Fibroblast of skin of right quadriceps (primary cell): ENCODE measurements around the gene HIRA.

Experiments
- DNase-seq: peaks from one replicate; pipeline ENCODE4 v3.0.0-alpha.2; 2013

Gene HIRA

DNA sequence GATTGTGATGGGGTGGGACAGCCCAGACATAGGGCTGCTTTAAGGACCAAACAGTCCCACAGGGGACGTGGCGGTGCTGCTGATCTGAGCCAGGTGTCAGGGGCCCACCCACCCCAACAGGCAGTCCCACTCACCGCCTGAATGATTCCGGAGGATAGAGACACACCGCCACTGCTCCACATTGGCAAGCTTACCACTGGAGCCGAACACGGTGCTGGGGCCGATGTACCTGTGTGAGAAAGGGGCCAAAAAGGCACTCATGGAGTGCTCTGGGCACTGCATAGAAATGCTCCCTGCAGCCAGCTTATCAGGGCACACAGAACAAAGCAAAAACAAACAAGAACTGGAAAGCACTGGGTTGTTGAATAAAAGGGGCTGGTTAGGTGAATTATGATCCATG is 25.9 kb downstream of the HIRA start:
- DNase-seq, result no peak

DNA sequence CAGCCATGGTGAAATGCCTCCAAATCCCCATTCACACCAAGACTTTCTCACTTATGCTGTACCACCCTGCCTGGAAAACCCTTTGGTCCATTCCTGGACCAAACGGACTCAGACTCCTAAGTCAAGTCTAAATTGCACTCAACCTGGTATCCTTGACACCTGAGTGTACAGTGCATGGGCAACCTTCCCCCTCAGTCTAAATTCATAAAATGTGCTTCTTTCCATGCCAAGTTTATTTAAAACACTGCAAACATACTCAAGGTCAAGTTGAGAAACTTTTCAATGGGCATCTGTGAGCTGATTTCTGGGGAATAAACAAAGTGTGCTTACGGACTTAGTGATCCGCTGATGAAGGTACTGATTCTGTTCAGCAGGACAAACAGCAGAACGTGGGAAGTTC is 26.4 kb downstream of the HIRA start:
- no peak for DNase-seq

DNA sequence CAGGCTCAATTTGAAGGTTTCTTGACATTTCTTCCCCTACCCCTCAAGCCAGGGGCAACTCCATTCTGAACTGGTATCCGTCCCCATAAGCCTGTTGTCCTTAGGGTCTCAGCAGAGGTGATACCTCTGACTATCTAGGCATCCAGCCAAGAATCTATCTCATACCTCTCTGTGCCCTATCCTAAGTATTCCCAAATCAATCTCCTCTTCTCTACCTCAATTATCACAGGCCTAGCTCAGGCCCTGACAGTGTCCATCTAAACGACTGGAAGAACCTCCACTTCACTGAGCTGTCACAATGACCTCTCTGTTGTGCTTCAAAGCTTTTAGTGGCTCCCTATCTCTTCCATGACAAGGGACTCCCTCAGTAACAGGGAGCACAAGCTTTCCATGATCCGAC is 26.9 kb downstream of the HIRA start:
- DNase-seq, result no peak

GRCh38 chr22:19402642-19403191 is 28.8 kb downstream of the HIRA start:
- no peak for DNase-seq

GRCh38 chr22:19401483-19401882 is 30.1 kb downstream of the HIRA start:
- no peak for DNase-seq

- no peak for DNase-seq
Observed at GRCh38 chr22:19400881-19401280, 30.7 kb downstream of the HIRA start.

DNA sequence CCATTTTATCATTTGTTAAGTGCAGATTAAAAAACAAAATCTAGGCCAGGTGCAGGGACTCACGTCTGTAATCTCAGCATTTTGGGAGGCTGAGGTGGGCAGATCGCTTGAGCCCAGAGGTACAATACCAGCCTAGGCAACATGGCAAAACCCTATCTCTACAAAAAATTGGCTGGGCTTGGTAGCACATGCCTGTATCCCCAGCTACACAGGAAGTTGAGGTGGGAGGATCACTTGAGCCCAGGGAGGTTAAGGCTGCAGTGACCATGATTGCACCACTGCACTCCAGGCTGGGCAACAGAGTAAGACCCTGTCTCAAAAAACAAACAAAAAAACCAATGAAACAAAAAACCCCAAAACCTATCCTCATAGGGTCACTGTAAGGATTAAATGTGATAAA is 32.9 kb downstream of the HIRA start:
- no peak for DNase-seq

DNA sequence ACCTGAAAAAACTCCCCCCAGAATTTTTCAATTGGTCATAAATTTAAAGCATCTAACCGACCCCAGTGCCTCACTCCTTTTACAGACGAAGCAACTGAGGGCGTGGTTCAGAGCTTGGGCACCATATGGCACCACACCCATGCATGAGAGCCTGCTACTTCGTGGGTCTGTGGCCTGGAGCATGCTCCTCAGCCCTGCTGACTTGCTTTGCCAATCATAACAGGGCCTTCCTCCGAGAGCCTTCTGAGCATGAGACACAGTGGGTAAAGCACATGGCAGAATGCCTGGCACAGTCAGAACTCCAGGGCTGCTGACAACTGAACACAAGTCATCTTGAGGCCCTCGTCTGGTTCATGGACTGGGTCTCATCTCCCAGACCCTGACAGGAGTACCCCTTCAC is 33.3 kb downstream of the HIRA start:
- DNase-seq, result no peak

DNA sequence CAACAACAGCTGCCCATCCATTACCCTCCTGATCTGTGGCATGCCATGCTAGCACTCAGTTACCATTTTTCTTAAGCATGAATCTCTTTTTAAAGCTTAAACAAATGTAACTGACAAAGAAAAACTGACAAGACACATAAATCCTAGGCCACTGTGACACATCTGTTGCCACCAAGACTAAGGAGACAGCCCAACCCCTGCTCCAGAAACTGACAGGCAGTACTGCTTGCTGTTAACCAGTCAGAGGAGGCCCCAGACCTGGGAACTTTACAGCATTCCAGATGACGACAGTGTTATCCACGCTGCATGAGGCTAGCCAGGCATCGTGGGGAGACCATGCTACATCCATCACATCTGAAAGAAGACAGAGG is 33.8 kb downstream of the HIRA start:
- no peak for DNase-seq

GRCh38 chr22:19396934-19397733 is 34.4 kb downstream of the HIRA start:
- no peak for DNase-seq

DNA sequence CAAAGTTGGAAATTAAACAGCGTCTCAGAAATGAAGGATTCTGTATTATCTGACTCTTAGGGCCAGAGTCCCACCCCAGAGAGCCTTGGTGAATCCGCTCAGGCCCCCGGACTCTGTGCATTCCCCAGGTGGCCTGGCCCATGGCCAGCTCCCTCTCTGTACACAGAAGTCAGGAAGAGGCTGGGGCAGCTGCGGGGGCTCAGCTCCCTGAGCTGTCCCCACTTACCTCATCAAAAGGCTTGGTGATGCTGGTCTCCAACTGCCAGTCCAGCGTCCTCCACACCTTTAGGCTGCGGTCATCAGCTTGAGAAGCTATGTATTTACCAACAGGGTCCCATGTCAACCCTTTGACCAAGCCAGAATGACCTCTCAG is 35.0 kb downstream of the HIRA start:
- no peak for DNase-seq

GRCh38 chr22:19395276-19395675 is 36.3 kb downstream of the HIRA start:
- no peak for DNase-seq

- DNase-seq, result no peak
Observed at GRCh38 chr22:19394274-19395050, 37.1 kb downstream of the HIRA start.

DNA sequence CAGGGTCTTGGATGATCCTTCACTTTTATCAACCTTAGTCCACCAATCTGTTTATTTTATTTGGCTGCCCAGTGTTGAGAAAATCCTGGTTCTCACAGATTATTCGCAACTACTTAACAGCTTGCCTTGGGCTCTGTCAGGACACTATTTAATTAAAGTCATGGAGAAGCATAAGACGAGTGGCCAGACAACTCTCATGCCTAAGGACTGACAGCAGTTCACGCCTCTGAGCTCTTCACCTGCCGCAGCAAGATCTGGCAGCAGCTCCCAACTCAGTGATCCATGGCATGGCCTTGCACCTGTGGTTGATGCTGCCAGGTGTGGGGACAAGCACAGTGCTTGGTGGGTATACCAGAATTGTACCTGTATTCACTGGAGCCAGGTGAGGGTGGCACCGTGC is 37.8 kb downstream of the HIRA start:
- DNase-seq, result no peak

DNA sequence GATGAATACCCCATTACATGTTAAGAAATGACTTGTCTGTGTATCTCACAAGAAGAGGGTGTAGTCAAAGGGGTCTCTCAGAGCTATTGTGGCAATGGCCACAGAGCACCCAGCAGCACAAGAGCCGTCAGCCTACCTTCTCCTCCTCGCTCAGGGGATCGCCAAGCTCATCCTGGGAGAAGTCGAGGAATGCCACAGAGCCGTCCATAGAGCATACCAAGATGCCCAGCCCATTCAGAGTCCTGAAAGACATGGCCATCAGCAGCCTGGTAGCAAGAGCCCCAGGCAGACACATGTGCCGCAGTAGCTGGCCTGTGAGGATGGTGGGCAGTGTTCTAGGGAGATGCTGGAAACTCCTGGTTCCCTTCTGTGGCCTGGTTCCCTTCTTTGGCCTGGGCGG is 44.0 kb downstream of the HIRA start:
- DNase-seq, result no peak

- DNase-seq, result no peak
Observed at GRCh38 chr22:19387038-19387437, 44.5 kb downstream of the HIRA start.

DNA sequence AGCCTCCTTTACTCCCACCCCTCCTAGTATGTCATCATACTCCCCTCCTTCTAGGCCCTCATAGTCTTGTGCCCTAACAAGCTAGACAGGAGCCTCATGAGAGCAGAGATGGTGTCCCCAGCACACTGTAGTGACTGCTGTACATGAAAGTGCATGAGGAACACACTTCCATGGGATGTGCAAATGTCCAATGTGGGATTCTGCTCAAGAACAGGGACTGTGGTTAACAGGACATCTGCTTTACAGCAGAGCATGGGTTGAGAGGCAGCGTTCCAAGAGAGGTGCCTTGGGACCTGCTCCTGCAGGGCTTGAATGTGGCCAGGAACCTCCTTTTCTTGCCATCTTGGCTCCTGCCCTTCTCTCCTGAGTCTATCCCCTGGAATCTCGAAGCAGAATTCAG is 45.3 kb downstream of the HIRA start:
- DNase-seq, result no peak

- no peak for DNase-seq
Observed at GRCh38 chr22:19385221-19385906, 46.2 kb downstream of the HIRA start.

DNA sequence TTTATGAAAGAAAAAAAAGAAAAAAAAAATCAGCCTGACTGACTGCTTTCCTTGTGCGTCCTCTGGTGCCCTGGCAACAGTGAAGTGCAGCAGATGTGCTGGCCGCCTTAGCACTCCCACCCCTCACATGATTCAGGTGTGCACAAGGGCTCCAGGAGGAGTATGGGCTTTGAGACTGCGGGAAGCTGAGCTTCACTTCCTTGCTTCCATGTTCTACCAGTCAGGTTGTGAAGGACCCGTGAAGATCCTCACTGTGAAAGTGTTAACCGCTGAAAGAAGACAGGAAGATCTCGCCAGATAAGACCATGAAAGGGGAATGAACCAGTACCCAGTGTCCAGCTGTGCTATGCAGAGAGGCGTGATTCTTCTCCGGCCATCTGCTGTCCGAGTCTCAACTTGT is 48.2 kb downstream of the HIRA start:
- DNase-seq, result no peak

GRCh38 chr22:19382240-19382639 is 49.3 kb downstream of the HIRA start:
- no peak for DNase-seq

DNA sequence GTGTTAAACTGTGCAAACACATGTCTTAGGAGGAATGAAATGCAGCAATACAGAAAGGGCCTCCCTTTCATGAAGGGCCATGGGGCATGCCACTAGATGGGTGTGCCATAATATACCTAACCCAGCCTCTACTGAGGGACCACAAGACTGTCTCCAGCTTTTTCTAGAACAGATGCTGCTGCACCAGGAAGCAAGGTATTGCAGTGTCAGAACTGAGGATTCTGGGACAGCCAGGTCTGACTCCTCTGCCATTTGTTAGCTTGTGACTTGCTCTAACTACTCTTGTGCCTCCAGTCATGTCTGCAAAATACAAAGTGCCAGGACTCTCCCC is 53.2 kb downstream of the HIRA start:
- DNase-seq, result no peak

DNA sequence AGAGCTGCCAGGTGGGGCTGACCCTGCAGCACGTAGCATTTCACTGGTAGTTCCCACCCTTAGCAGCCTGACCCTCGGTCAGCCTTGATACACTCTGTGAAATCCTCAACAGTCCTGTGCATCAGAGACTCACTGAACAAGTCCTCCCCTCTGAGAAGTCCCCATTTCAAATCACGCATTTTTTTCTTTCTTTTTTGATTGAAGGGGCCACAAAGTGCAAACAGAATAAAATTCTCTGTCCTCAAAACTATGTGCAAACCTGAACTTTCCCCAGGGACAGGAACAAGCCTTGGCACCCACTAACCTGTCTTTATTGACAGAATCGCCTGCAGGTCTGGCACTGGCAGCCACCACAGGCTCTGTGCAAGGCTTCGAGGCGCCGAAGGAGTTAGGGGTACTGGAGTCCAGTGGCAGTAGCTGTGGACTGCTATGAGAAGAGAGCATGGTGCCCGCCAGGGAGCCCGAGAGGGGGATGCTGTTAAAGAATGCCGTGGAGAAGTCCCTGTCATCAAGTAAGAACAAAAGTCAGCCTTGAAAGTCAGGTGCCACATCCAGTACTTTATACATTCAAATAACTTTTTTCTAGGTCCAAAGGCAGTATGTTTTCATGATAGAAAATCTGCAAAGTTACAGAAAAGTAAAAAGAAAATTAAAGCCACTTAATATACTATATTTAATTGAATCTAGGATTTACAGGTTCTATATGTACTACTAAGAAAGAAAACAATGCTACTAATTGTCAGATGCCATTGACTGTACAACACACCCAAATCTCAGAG is 53.8 kb downstream of the HIRA start:
- no peak for DNase-seq

DNA sequence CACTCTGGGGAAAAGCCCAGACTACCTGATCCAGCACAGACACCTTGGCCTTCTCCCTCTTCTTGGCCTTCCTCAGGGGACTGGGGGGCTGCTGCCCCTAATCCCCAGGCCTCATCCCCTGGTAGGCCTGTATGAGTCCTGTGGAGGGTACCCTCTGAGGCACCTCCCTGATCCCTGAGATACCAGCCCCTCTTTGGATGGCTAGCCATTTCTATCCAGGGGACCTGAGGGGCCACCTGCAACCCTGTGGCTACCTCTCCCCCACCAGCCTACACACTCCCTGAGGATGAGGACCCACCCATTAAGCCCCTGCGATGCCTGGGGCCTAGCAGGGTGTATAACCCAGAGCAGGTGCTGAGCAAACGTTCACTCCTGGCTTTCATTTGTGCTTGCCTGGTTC is 54.6 kb downstream of the HIRA start:
- no peak for DNase-seq
